Panc1 (cell line): ENCODE data around the gene CSTF3. TPM values are rescaled to one million over a fixed set of nuclear protein-coding genes. Genes with fewer than 3 reads are reported as not detected.

Source experiments
- ATAC-seq: fragments of 200-7000 bp; cut with Tn5 transposase; 2 replicates; pipeline ENCODE4 v1.9.1; 2020; ENCODE audit warnings: mild to moderate bottlenecking, moderate library complexity
- BruUV-seq: library from RNA; stranded (reverse); fragments of 400-500 nt; replicated peaks from 2 replicates; lab custom pipeline; 2021; lab: Mats Ljungman, UMichigan
- CTCF ChIA-PET: fragments of 300-600 bp; sonication (Branson Sonifier 250); formaldehyde crosslinking; loops from one replicate; lab custom pipeline; 2022; ENCODE audit warnings: antibody characterized with exemption; lab: Charles Lee
- POLR2A ChIA-PET: fragments of 300-600 bp; sonication (Branson Sonifier 250); formaldehyde crosslinking; loops from one replicate; lab custom pipeline; 2022; ENCODE audit warnings: antibody characterized with exemption; lab: Charles Lee
- DNase-seq: peaks from one replicate; pipeline ENCODE4 v3.0.0-alpha.2; 2010; ENCODE audit warnings: low read depth, low spot score
- H3K27ac ChIP-seq: 2 replicates; pipeline ENCODE4 v1.5.1; 2011; ENCODE audit warnings: mild to moderate bottlenecking, low read length, inconsistent platforms
- H3K27me3 ChIP-seq: fragments of 200-500 bp; sonication (Bioruptor generic); 2 replicates; pipeline ENCODE4 v1.6.0; 2014; ENCODE audit warnings: low read length, inconsistent platforms; ENCODE audit not compliant: control insufficient read depth, insufficient read depth
- H3K36me3 ChIP-seq: fragments of 200-500 bp; sonication (Bioruptor generic); 2 replicates; pipeline ENCODE4 v1.5.1; 2014; ENCODE audit warnings: inconsistent platforms, mild to moderate bottlenecking, low read length, moderate library complexity; ENCODE audit not compliant: control insufficient read depth, insufficient read depth
- H3K4me1 ChIP-seq: 2 replicates; pipeline ENCODE4 v1.5.1; 2011; ENCODE audit warnings: inconsistent platforms, mild to moderate bottlenecking, low read length, moderate library complexity; ENCODE audit not compliant: control insufficient read depth, insufficient read depth
- H3K4me3 ChIP-seq, 2 experiments: 2 replicates each; pipeline ENCODE4 v1.5.1; 2011 to 2012; ENCODE audit warnings: low read depth in 2 of 2, low read length in 2 of 2, mild to moderate bottlenecking in 2 of 2, inconsistent platforms in 1 of 2, moderate library complexity in 1 of 2
- H3K9me3 ChIP-seq: fragments of 200-500 bp; sonication (Bioruptor generic); 2 replicates; pipeline ENCODE4 v1.5.1; 2014; ENCODE audit warnings: low read depth, mild to moderate bottlenecking, inconsistent platforms, low read length, moderate library complexity; ENCODE audit not compliant: control insufficient read depth, insufficient read depth
- CTCF ChIP-seq: fragments of 450-650 bp; IDR thresholded peaks from 2 replicates; pipeline ENCODE4 v1.5.1; 2017; ENCODE audit warnings: mild to moderate bottlenecking
- POLR2AphosphoS5 ChIP-seq: IDR thresholded peaks from 2 replicates; pipeline ENCODE4 v1.6.1; 2012; ENCODE audit warnings: mild to moderate bottlenecking, low read depth, low read length, moderate library complexity
- REST ChIP-seq, 2 experiments: IDR thresholded peaks; 2 replicates each; pipeline ENCODE4 v1.6.1; 2011 to 2012; ENCODE audit warnings: low read depth in 2 of 2, control low read depth in 1 of 2, low read length in 1 of 2, mild to moderate bottlenecking in 1 of 2, moderate library complexity in 1 of 2; ENCODE audit not compliant: insufficient read depth in 1 of 2
- SIN3A ChIP-seq: IDR thresholded peaks from 2 replicates; pipeline ENCODE4 v1.6.1; 2012; ENCODE audit warnings: low read depth, mild to moderate bottlenecking, low read length, moderate library complexity, borderline replicate concordance; ENCODE audit not compliant: insufficient read depth
- TCF7L2 ChIP-seq: IDR thresholded peaks from 2 replicates; pipeline ENCODE4 v1.6.1; 2011; ENCODE audit warnings: mild to moderate bottlenecking, low read depth, low read length, inconsistent platforms
- in situ Hi-C: cut with HindIII; loops from 2 replicates; pipeline ENCODE4 v1.10.0; 2016; ENCODE audit warnings: low sequenced_read_pairs, low pct_unique_long_range_greater_than_20kb
- intact Hi-C: fragments of 100-400 bp; cut with micrococcal nuclease; formaldehyde crosslinking; loops from one replicate; pipeline ENCODE4 v1.10.0; 2022; ENCODE audit not compliant: unreplicated experiment
- total RNA-seq: library from RNA; stranded (reverse); gene quantifications from one replicate; pipeline ENCODE4 v1.2.1, GENCODE V29; 2021; ENCODE audit not compliant: unreplicated experiment

The CSTF3 gene
- total RNA-seq, 1 experiment from 2014 or later = 29.8 TPM

GRCh38 chr11:33195462-33196173 is 34.3 kb upstream of the CSTF3 start:
- intact Hi-C loops = no loop called here
- no peaks in the 10 kb centered on the region for H3K36me3 ChIP-seq
- no peak overlapping the region for H3K4me3 ChIP-seq
- in situ Hi-C loops = no loop called here
- no peaks in the 10 kb centered on the region for H3K27me3 ChIP-seq
- POLR2A ChIA-PET = no interaction called here
- no peak overlapping the region for H3K27ac ChIP-seq
- DNase-seq = no peak
- CTCF ChIA-PET = no interaction called here
- no peak for ATAC-seq
- no peaks in the 10 kb centered on the region for H3K9me3 ChIP-seq
- BruUV-seq = no TSS peak
- H3K4me1 ChIP-seq = no peaks in the 10 kb centered on the region
- no peak for TF ChIP-seq SIN3A
- no peak for TF ChIP-seq POLR2AphosphoS5
- no peak for TF ChIP-seq TCF7L2
- no peak for TF ChIP-seq REST (IDR thresholded peaks at IDR 0.05; ENCODE audit: insufficient read depth in 1 of 2, low read depth in 2 of 2, low read length in 1 of 2)
- no peak for TF ChIP-seq CTCF

- in situ Hi-C loops (no loop called here), intact Hi-C loops (no loop called here)
- Histone ChIP-seq H3K27ac (no peak overlapping the region), H3K4me3 (no peak overlapping the region), H3K4me1 (no peaks in the 10 kb centered on the region), H3K9me3 (no peaks in the 10 kb centered on the region), H3K36me3 (no peaks in the 10 kb centered on the region), H3K27me3 (no peaks in the 10 kb centered on the region)
- ChIA-PET CTCF (no interaction called here), POLR2A (no interaction called here)
- BruUV-seq = no TSS peak
- ATAC-seq = no peak
- DNase-seq = no peak
- TF ChIP-seq REST (IDR thresholded peaks at IDR 0.05; ENCODE audit: insufficient read depth in 1 of 2, low read depth in 2 of 2, low read length in 1 of 2) = no peak
- TF ChIP-seq POLR2AphosphoS5 = no peak
- no peak for TF ChIP-seq TCF7L2
- no peak for TF ChIP-seq SIN3A
- no peak for TF ChIP-seq CTCF
Measured at GRCh38 chr11:33194455-33194854, 33.2 kb upstream of the CSTF3 start.
